Measurements from ENCODE around the gene TAX1BP1.
"Not testable (repeated sequence)": the region's sequence is repeated elsewhere in the genome, so short reads cannot be mapped to it uniquely, and the experiment has no call there.

TAX1BP1 gene

GRCh38 chr7:27843584-27844305 is 103.8 kb downstream of the TAX1BP1 start:
- no peak for DNase-seq (ENCODE audit: low read depth)

GRCh38 chr7:27846388-27846787 is 106.4 kb downstream of the TAX1BP1 start:
- no peak for DNase-seq (ENCODE audit: low read depth)

DNA sequence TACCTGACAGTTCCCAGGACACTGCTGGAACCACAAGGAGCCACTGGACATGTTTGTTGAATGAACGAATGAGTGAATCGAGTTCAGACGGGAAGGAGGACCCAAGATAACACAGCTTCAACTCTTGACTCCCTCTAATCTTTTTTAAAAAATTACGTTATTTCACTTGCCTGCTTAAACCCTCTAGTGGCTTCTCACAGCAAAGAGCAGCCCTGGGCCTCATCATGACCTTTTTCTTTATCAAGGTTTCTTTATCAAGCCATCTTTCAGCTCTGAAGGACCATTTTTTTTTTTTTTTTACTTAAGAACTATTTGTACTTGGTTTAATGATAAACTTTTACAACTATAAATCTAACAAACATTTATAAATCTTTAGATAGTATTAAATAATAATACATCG is 110.6 kb downstream of the TAX1BP1 start:
- DNase-seq (ENCODE audit: low read depth) = no peak

DNA sequence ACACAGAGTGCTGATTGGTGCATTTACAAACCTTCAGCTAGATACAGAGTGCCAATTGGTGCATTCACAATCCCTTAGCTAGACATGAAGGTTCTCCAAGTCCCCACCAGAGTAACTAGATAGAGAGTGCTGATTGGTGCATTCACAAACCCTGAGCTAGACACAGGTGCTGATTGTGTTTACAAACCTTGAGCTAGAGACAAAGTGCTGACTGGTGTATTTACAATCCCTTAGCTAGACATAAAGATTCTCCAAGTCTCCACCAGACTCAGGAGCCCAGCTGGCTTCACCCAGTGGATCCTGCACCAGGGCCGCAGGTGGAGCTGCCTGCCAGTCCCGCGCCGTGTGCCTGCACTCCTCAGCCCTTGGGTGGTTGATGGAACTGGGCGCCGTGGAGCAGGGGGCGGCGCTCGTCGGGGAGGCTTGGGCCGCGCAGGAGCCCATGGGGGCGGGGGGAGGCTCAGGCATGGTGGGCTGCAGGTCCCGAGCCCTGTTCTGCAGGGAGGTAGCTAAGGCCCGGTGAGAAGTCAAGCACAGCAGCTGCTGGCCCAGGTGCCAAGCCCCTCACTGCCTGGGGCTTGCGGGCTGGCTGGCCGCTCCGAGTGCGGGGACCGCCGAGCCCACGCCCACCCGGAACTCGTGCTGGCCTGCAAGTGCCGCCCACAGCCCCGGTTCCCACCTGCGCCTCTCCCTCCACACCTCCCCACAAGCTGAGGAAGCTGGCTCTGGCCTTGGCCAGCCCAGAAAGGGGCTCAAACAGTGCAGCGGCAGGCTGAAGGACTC is 116.9 kb downstream of the TAX1BP1 start:
- DNase-seq (ENCODE audit: low read depth) = not testable (repeated sequence)

DNA sequence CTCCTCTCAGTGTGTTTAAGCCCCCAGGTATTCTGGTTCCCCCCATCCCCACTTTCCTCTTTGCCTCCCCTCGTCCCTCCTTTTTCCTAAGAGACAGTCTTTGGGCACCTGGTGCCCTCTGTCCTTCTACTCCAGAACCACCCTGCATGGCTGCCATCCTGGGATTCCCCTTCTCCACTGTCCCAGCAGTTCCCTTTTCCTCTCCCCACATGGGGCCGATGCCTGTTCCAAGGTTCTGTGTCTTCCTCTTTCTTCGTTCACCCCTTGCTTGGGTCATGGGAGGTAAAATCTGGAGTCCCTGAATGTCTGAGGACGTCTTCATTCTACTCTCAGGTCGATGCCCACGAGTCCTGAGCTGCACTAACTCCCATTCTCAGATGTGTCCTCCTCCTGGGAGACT is 120.8 kb downstream of the TAX1BP1 start:
- no peak for DNase-seq (ENCODE audit: low read depth)

GRCh38 chr7:27861747-27862146 is 121.8 kb downstream of the TAX1BP1 start:
- no peak for DNase-seq (ENCODE audit: low read depth)

- DNase-seq (ENCODE audit: low read depth) = no peak
Measured at GRCh38 chr7:27863880-27864279, 123.9 kb downstream of the TAX1BP1 start.

DNA sequence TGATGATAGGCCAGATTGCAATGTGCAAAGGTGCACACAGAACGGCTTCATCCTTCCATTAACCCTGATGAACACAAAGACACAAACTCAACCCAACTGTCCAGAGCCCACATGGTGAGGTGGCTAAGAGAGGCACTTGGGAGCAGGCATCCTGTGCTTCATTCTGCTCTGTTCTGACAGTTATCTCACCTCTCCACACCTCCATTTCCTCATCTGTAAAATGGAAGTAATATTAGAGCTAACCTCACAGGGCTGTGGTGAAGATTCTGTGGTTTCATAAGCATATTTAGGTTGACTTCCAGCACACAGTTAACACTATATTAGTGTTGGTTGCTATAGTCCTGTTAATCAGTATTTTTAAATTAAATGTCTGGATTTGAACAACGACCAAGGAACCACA is 126.3 kb downstream of the TAX1BP1 start:
- no peak for DNase-seq (ENCODE audit: low read depth)

- DNase-seq (ENCODE audit: low read depth) = no peak
Measured at GRCh38 chr7:27866828-27867672, 127.1 kb downstream of the TAX1BP1 start.

GRCh38 chr7:27868131-27868550 is 128.2 kb downstream of the TAX1BP1 start:
- DNase-seq (ENCODE audit: low read depth) = no peak

DNA sequence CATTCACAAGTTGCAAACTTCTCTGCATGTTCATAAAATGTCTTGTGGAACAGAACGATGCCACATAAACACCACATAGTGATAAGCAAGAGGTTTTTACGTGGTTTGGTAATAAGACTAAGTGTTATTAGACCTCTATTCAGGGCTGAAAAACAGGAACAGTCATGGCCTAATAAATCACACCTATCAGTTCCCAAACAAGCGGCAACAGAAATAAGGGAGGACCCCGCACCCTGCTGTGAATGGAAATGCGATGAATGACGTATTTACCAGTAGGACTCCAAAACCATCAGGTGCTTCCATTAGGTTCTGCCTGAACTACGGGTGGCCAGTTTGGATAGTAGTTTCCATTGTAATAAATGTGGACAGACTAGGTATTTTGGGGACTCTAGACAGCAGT is 129.1 kb downstream of the TAX1BP1 start:
- no peak for DNase-seq (ENCODE audit: low read depth)

GRCh38 chr7:27870595-27870994 is 130.6 kb downstream of the TAX1BP1 start:
- DNase-seq (ENCODE audit: low read depth) = no peak

DNA sequence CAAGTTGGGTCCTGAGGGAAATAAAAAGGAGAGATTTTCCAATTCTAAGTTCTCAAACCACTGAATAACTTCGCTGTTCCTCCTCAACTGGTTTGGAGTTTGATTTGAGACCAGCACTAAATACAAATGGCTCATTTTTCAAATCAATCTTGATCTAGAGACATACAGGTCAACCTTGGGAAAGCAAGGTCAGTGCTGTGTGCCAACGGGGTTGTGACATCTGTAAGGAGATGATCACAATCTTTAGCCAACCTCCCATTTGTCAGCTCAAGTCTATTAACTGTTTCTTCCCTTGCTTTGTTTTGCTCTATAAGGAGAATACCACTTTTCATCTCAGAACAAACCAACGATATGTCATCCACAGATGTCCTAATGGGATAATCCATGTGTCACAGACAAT is 131.1 kb downstream of the TAX1BP1 start:
- no peak for DNase-seq (ENCODE audit: low read depth)

DNA sequence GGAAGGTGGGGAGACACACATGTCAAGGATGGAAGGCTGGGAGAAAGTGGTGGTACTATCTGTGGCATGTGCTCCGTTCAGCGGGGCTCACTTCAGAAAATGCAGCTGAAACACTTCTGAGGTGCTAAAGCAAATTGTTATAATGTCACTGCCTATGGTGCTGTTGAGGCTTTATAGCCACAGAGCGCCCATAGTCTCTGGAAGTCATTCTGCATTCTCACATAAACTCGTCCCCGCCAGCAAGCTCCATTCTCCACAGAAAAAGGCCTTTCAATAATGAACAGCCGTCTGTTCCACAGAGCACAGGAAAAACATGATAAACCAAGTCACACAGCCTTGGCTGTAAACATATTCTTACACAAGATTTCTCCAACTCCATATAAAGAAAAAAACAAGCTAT is 131.9 kb downstream of the TAX1BP1 start:
- DNase-seq (ENCODE audit: low read depth) = no peak

GRCh38 chr7:27872356-27873275 is 132.7 kb downstream of the TAX1BP1 start:
- no peak for DNase-seq (ENCODE audit: low read depth)

DNA sequence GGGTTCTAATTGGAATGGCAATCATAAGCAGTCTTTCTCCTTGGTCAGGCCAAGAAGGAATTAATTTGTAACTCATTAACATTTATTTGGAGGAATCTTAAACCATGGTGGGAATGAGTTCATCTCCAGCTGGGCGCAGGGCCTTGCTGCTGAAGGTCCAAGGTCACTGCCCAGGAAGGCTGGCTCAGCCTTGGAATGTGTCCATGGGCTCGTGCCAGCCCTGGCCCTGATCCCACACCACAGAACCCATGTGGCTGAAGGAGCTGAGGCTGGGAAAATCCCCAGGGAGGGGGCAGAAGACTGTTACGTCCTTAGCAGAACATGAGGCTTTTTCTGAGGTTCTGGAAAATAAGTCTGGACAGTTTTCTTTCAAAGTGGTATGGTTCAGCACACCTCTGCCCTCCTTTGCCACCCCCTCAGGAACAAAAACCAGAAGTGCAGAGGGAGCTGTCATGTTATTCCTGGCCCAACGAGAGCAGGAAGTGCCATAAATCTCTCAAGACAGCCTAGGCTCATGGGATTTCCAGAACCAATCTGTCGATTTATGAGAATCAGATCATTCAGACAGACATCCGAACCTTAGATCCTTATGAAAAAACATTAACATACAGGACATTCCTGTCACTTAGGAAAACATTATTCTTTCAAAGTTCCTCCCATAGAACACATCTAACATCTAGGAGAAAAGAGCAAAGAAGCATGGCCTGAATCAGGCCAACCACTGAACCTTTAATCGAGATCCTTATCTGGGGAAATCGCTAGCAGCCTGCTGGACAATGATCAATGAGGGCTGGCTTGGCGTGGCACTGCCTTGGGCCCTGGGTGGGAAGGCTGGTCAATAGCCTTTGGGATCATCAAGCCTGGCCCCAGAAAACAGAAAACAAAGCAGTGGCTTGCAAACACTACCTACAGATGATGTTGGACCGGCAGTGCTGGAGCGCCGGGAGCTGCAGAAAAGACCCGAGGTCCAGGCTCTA is 134.3 kb downstream of the TAX1BP1 start:
- DNase-seq (ENCODE audit: low read depth) = no peak

GRCh38 chr7:27875061-27875460 is 135.1 kb downstream of the TAX1BP1 start:
- DNase-seq (ENCODE audit: low read depth) = no peak

GRCh38 chr7:27875832-27876231 is 135.9 kb downstream of the TAX1BP1 start:
- DNase-seq (ENCODE audit: low read depth) = no peak

GRCh38 chr7:27876756-27877155 is 136.8 kb downstream of the TAX1BP1 start:
- no peak for DNase-seq (ENCODE audit: low read depth)
